H9 (cell line): ENCODE measurements around the gene MCM3AP. TPM values are rescaled to one million over a fixed set of nuclear protein-coding genes. Genes with fewer than 3 reads are reported as not detected.

ENCODE experiments used
- DNase-seq: peaks from one replicate; pipeline ENCODE4 v3.0.0-alpha.2; 2017
- H2AFZ ChIP-seq: one replicate; pipeline ENCODE4 v1.6.1; 2013; ENCODE audit warnings: mild to moderate bottlenecking, low read length, control low read depth, moderate library complexity
- H2AK5ac ChIP-seq: 2 replicates; pipeline ENCODE4 v1.6.1; 2013; ENCODE audit warnings: low read length, control low read depth, mixed read lengths; ENCODE audit not compliant: insufficient read length
- H2BK120ac ChIP-seq: one replicate; pipeline ENCODE4 v1.6.1; 2013; ENCODE audit warnings: low read depth, mild to moderate bottlenecking, low read length, control low read depth, inconsistent platforms; ENCODE audit not compliant: poor library complexity, severe bottlenecking
- H2BK12ac ChIP-seq: 2 replicates; pipeline ENCODE4 v1.6.1; 2013; ENCODE audit warnings: low read length, control low read depth, mixed read lengths, low read depth; ENCODE audit not compliant: insufficient read length
- H2BK15ac ChIP-seq: 2 replicates; pipeline ENCODE4 v1.6.1; 2013; ENCODE audit warnings: low read depth, low read length, control low read depth
- H2BK20ac ChIP-seq: one replicate; pipeline ENCODE4 v1.6.1; 2013; ENCODE audit warnings: low read depth, mild to moderate bottlenecking, low read length, control low read depth, inconsistent platforms; ENCODE audit not compliant: poor library complexity, severe bottlenecking
- H2BK5ac ChIP-seq: 2 replicates; pipeline ENCODE4 v1.6.1; 2013; ENCODE audit warnings: low read length, control low read depth, mixed read lengths; ENCODE audit not compliant: insufficient read length
- H3K14ac ChIP-seq: 2 replicates; pipeline ENCODE4 v1.6.1; 2013; ENCODE audit warnings: low read length, control low read depth; ENCODE audit not compliant: insufficient read depth
- H3K18ac ChIP-seq: 2 replicates; pipeline ENCODE4 v1.6.1; 2013; ENCODE audit warnings: low read depth, mild to moderate bottlenecking, mixed read lengths, low read length, control low read depth; ENCODE audit not compliant: insufficient read length
- H3K23ac ChIP-seq: 2 replicates; pipeline ENCODE4 v1.6.1; 2013; ENCODE audit warnings: low read length, control low read depth, mixed read lengths, low read depth; ENCODE audit not compliant: insufficient read length
- H3K23me2 ChIP-seq: 2 replicates; pipeline ENCODE4 v1.6.1; 2013; ENCODE audit warnings: low read depth, mild to moderate bottlenecking, mixed read lengths, low read length, control low read depth; ENCODE audit not compliant: insufficient read length, poor library complexity, severe bottlenecking
- H3K27ac ChIP-seq: 2 replicates; pipeline ENCODE4 v1.5.1; 2013; ENCODE audit warnings: low read length, control low read depth, mixed read lengths, low read depth; ENCODE audit not compliant: insufficient read length
- H3K27me3 ChIP-seq: 2 replicates; pipeline ENCODE4 v1.6.1; 2013; ENCODE audit warnings: low read length, control low read depth, inconsistent platforms; ENCODE audit not compliant: insufficient read depth
- H3K4ac ChIP-seq: 2 replicates; pipeline ENCODE4 v1.6.1; 2013; ENCODE audit warnings: low read depth, mild to moderate bottlenecking, control low read depth, inconsistent platforms, low read length, moderate library complexity
- H3K4me1 ChIP-seq: 2 replicates; pipeline ENCODE4 v1.6.1; 2013; ENCODE audit warnings: low read length, control low read depth, inconsistent platforms; ENCODE audit not compliant: insufficient read depth
- H3K4me2 ChIP-seq: 2 replicates; pipeline ENCODE4 v1.6.1; 2013; ENCODE audit warnings: low read length, control low read depth, mixed read lengths; ENCODE audit not compliant: insufficient read length, insufficient read depth
- H3K56ac ChIP-seq: 2 replicates; pipeline ENCODE4 v1.6.1; 2013; ENCODE audit warnings: low read depth, mild to moderate bottlenecking, mixed read lengths, low read length, control low read depth; ENCODE audit not compliant: insufficient read length
- H3K79me1 ChIP-seq: 2 replicates; pipeline ENCODE4 v1.6.1; 2013; ENCODE audit warnings: low read depth, mild to moderate bottlenecking, moderate library complexity, low read length, control low read depth, inconsistent platforms; ENCODE audit not compliant: insufficient read depth, poor library complexity, severe bottlenecking
- H3K79me2 ChIP-seq: 2 replicates; pipeline ENCODE4 v1.6.1; 2013; ENCODE audit warnings: low read length, control low read depth, inconsistent platforms; ENCODE audit not compliant: insufficient read depth
- H3K9ac ChIP-seq: 2 replicates; pipeline ENCODE4 v1.6.1; 2013; ENCODE audit warnings: low read length, control low read depth, mixed read lengths; ENCODE audit not compliant: insufficient read length; ENCODE audit errors: extremely low read depth
- H3K9me3 ChIP-seq: one replicate; pipeline ENCODE4 v1.6.1; 2013; ENCODE audit warnings: low read depth, low read length, inconsistent platforms; ENCODE audit not compliant: control insufficient read depth
- H3T11ph ChIP-seq: one replicate; pipeline ENCODE4 v1.6.1; 2013; ENCODE audit warnings: mild to moderate bottlenecking, low read length, control low read depth, inconsistent platforms
- H4K20me1 ChIP-seq: one replicate; pipeline ENCODE4 v1.6.1; 2013; ENCODE audit not compliant: control insufficient read depth, insufficient read length, insufficient read depth
- H4K5ac ChIP-seq: 2 replicates; pipeline ENCODE4 v1.6.1; 2013; ENCODE audit warnings: low read depth, mild to moderate bottlenecking, mixed read lengths, low read length, control low read depth; ENCODE audit not compliant: insufficient read length
- H4K8ac ChIP-seq: replicated peaks from 2 replicates; pipeline ENCODE4 v1.6.1; 2013; ENCODE audit warnings: low read length, control low read depth, mixed read lengths, low read depth; ENCODE audit not compliant: insufficient read length
- H4K91ac ChIP-seq: 2 replicates; pipeline ENCODE4 v1.6.1; 2013; ENCODE audit warnings: low read depth, mild to moderate bottlenecking, moderate library complexity, mixed read lengths, low read length, control low read depth; ENCODE audit not compliant: insufficient read length
- H3K27ac Mint-ChIP-seq, 3 experiments: 2 replicates in 2 of 3; 3 replicates in 1 of 3; pipeline ENCODE4 v1.8.0; 2020 to 2021; ENCODE audit warnings: mixed read lengths in 3 of 3, mild to moderate bottlenecking in 1 of 3, moderate library complexity in 1 of 3
- H3K27me3 Mint-ChIP-seq: 2 replicates; pipeline ENCODE4 v1.8.0; 2021; ENCODE audit warnings: low read depth, mild to moderate bottlenecking, moderate library complexity, mixed read lengths
- H3K36me3 Mint-ChIP-seq, 3 experiments: 2 replicates in 2 of 3; 3 replicates in 1 of 3; pipeline ENCODE4 v1.8.0; 2020 to 2021; ENCODE audit warnings: low read depth in 3 of 3, mixed read lengths in 3 of 3; ENCODE audit not compliant: insufficient read depth in 1 of 3
- H3K4me1 Mint-ChIP-seq, 2 experiments: 2 replicates each; pipeline ENCODE4 v1.8.0; 2020; ENCODE audit warnings: mixed read lengths in 2 of 2
- H3K4me3 Mint-ChIP-seq, 2 experiments: 2 replicates in 1 of 2; 3 replicates in 1 of 2; pipeline ENCODE4 v1.8.0; 2020 to 2021; ENCODE audit warnings: mild to moderate bottlenecking in 2 of 2, mixed read lengths in 2 of 2, moderate library complexity in 1 of 2
- H3K9me3 Mint-ChIP-seq, 2 experiments: 2 replicates in 1 of 2; 3 replicates in 1 of 2; pipeline ENCODE4 v1.8.0; 2020; ENCODE audit warnings: mild to moderate bottlenecking in 2 of 2, mixed read lengths in 2 of 2, moderate library complexity in 1 of 2
- WGBS: extraction: QIAGEN DNeasy Blood & Tissue Kit; methylation state at CpG from one replicate; pipeline ENCODE4 v1.1.7; 2013; ENCODE audit warnings: missing lambda C conversion rate, low lambda C conversion rate, mixed read lengths; ENCODE audit not compliant: insufficient read length; ENCODE audit errors: extremely low coverage; 5-methylcytosine and 5-hydroxymethylcytosine counted together
- total RNA-seq: library from RNA; stranded (reverse); gene quantifications from 2 replicates; pipeline ENCODE4 v1.2.1, GENCODE V29; 2021
- TF ChIP-seq, protein P1 (sequence below): fragments of 200-600 bp; sonication (generic); conservative IDR thresholded peaks from 3 replicates; pipeline ENCODE4 v1.8.0; 2021; ENCODE audit warnings: antibody characterized with exemption, mild to moderate bottlenecking

MCM3AP gene
- total RNA-seq, 1 experiment from 2014 or later: 124 TPM

DNA sequence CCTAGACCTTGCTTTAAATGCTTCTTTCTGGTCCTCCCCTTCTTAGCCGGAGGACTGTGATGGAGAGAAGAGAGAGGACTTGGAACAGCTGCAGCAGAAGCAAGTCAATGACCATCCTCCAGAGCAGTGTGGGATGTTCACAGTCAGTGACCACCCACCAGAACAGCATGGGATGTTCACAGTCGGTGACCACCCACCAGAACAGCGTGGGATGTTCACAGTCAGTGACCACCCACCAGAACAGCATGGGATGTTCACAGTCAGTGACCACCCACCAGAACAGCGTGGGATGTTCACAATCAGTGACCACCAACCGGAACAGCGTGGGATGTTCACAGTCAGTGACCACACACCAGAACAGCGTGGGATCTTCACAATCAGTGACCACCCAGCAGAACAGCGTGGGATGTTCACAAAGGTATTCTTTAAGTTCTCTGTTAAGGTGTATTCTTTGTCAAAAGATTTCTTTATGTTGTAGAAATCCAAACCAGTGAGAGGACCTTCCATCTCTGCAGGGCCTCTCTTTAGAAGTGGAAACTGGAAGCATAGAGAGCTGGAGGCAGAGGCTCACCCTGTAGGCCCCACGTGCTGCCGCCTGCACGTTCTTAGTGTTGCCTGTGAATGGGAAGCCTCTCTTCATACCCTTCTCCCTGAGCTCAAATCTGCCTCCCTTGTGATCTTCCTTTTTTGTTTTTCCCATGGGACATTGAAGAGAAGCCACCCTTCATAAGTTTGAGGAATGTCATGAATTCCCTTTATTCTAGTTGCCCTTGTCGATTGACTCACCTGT, 49.1 kb upstream of the MCM3AP start:
- Histone ChIP-seq H4K91ac (no peak overlapping the region), H2BK5ac (no peak overlapping the region), H4K8ac (no peak overlapping the region), H3K27ac (no peak overlapping the region), H3K9ac (no peak overlapping the region), H2AFZ (no peak overlapping the region), H3K9me3 (no peaks in the 10 kb centered on the region), H4K20me1 (no peaks in the 10 kb centered on the region), H2BK15ac (no peak overlapping the region), H3K4ac (no peak overlapping the region), H2AK5ac (no peak overlapping the region), H2BK12ac (no peak overlapping the region), H3T11ph (no peak overlapping the region), H3K79me2 (no peaks in the 10 kb centered on the region; the same call in 1 of the 2 replicates), H3K4me2 (no peak overlapping the region), H3K56ac (no peak overlapping the region), H2BK120ac (no peak overlapping the region), H3K18ac (no peak overlapping the region), H3K4me1 (no peaks in the 10 kb centered on the region), H3K14ac (no peak overlapping the region), H2BK20ac (no peak overlapping the region), H3K27me3 (no peaks in the 10 kb centered on the region), H3K79me1 (peaks cover 2% of the 10 kb centered on the region), H4K5ac (no peak overlapping the region), H3K23me2 (no peaks in the 10 kb centered on the region), H3K23ac (no peak overlapping the region)
- Mint-ChIP-seq H3K4me1 (no peaks in the 10 kb centered on the region), H3K27me3 (no peaks in the 10 kb centered on the region; the same call in 1 of the 2 replicates), H3K4me3 (no peak overlapping the region), H3K36me3 (peaks cover 45 to 84% (median 72%) of the 10 kb centered on the region in 3 experiments; a peak in 6 of 7 replicates), H3K27ac (peak overlapping the region in 1 of 3 experiments; percentile 5; a peak in 1 of 7 replicates), H3K9me3 (no peaks in the 10 kb centered on the region)
- no CpG with 5 or more reads among the region's 12 CpGs for WGBS
- TF ChIP-seq, protein P1, sequence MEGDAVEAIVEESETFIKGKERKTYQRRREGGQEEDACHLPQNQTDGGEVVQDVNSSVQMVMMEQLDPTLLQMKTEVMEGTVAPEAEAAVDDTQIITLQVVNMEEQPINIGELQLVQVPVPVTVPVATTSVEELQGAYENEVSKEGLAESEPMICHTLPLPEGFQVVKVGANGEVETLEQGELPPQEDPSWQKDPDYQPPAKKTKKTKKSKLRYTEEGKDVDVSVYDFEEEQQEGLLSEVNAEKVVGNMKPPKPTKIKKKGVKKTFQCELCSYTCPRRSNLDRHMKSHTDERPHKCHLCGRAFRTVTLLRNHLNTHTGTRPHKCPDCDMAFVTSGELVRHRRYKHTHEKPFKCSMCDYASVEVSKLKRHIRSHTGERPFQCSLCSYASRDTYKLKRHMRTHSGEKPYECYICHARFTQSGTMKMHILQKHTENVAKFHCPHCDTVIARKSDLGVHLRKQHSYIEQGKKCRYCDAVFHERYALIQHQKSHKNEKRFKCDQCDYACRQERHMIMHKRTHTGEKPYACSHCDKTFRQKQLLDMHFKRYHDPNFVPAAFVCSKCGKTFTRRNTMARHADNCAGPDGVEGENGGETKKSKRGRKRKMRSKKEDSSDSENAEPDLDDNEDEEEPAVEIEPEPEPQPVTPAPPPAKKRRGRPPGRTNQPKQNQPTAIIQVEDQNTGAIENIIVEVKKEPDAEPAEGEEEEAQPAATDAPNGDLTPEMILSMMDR: no peak
- no peak for DNase-seq
